OCI-LY7 (cell line): ENCODE measurements around the gene DMD. TPM values are rescaled to one million over a fixed set of nuclear protein-coding genes. Genes with fewer than 3 reads are reported as not detected.

Source experiments
- BruUV-seq: library from RNA; stranded (reverse); fragments of 400-500 nt; replicated peaks from 2 replicates; lab custom pipeline; 2021; lab: Mats Ljungman, UMichigan
- CTCF ChIA-PET: fragments of 300-600 bp; sonication (Branson Sonifier 250); formaldehyde crosslinking; loops from one replicate; lab custom pipeline; 2022; ENCODE audit warnings: antibody characterized with exemption; ENCODE audit not compliant: unreplicated experiment; lab: Charles Lee
- POLR2A ChIA-PET: fragments of 300-600 bp; sonication (Branson Sonifier 250); formaldehyde crosslinking; loops from one replicate; lab custom pipeline; 2022; ENCODE audit warnings: antibody characterized with exemption; lab: Charles Lee
- DNase-seq: peaks from one replicate; pipeline ENCODE4 v3.0.0-alpha.2; 2015; ENCODE audit warnings: low spot score
- H2AFZ ChIP-seq: fragments of 200-600 bp; sonication (generic), shearing (Covaris generic); 2 replicates; pipeline ENCODE4 v1.6.1; 2014; ENCODE audit warnings: mild to moderate bottlenecking, antibody characterized with exemption, low read length, moderate library complexity
- H3K27ac ChIP-seq: fragments of 200-600 bp; sonication (generic); 2 replicates; pipeline ENCODE4 v1.5.1; 2014; ENCODE audit warnings: mixed run types, low read depth, mild to moderate bottlenecking, moderate library complexity, low read length, inconsistent platforms; ENCODE audit not compliant: poor library complexity, severe bottlenecking
- H3K36me3 ChIP-seq: fragments of 200-600 bp; sonication (generic); 2 replicates; pipeline ENCODE4 v1.6.1; 2014; ENCODE audit warnings: mild to moderate bottlenecking, antibody characterized with exemption, low read length, moderate library complexity, mixed read lengths; ENCODE audit not compliant: insufficient read depth
- H3K4me1 ChIP-seq: fragments of 200-600 bp; sonication (generic); 2 replicates; pipeline ENCODE4 v1.5.1; 2014; ENCODE audit warnings: mild to moderate bottlenecking, low read length; ENCODE audit not compliant: insufficient read depth, poor library complexity, severe bottlenecking
- H3K4me2 ChIP-seq: fragments of 200-600 bp; sonication (generic); 2 replicates; pipeline ENCODE4 v1.6.1; 2014; ENCODE audit warnings: mild to moderate bottlenecking, low read length
- H3K4me3 ChIP-seq: fragments of 200-600 bp; sonication (generic); 2 replicates; pipeline ENCODE4 v1.5.1; 2014; ENCODE audit warnings: mild to moderate bottlenecking, low read depth, low read length; ENCODE audit not compliant: poor library complexity, severe bottlenecking
- H3K79me2 ChIP-seq: fragments of 200-600 bp; sonication (generic); 2 replicates; pipeline ENCODE4 v1.6.1; 2016; ENCODE audit warnings: low read depth, mild to moderate bottlenecking, low read length, moderate library complexity, mixed read lengths; ENCODE audit not compliant: insufficient read depth
- H3K9me2 ChIP-seq: fragments of 200-600 bp; sonication (generic); 2 replicates; pipeline ENCODE4 v1.6.1; 2016; ENCODE audit warnings: mild to moderate bottlenecking, low read length, mixed read lengths; ENCODE audit not compliant: insufficient read depth
- H3K9me3 ChIP-seq: fragments of 200-600 bp; sonication (generic); 2 replicates; pipeline ENCODE4 v1.6.1; 2014; ENCODE audit warnings: mild to moderate bottlenecking, mixed run types, low read length, mixed read lengths
- H4K20me1 ChIP-seq: fragments of 200-600 bp; sonication (generic); 2 replicates; pipeline ENCODE4 v1.6.1; 2014; ENCODE audit warnings: mild to moderate bottlenecking, antibody characterized with exemption, low read length, moderate library complexity, mixed read lengths; ENCODE audit not compliant: insufficient read depth
- EZH2phosphoT487 ChIP-seq: fragments of 200-600 bp; sonication (generic); IDR thresholded peaks from 2 replicates; pipeline ENCODE4 v1.6.1; 2018; ENCODE audit warnings: low read depth, borderline replicate concordance, mild to moderate bottlenecking, mixed run types, antibody characterized with exemption, low read length, moderate library complexity, mixed read lengths
- intact Hi-C: fragments of 100-400 bp; cut with micrococcal nuclease; formaldehyde crosslinking; loops from one replicate; pipeline ENCODE4 v1.10.0; 2022; ENCODE audit not compliant: unreplicated experiment
- total RNA-seq, 2 experiments: library from RNA; depleted of rRNA in 1 of 2; stranded (reverse); fragments of >200 nt in 1 of 2; shearing (Covaris generic) in 1 of 2; gene quantifications; 2 replicates each; pipeline ENCODE4 v1.2.3, GENCODE V29; 2014 to 2022
- TF ChIP-seq, protein P1 (sequence below): fragments of 200-600 bp; sonication (generic); conservative IDR thresholded peaks from 2 replicates; pipeline ENCODE4 v1.5.1; 2014; ENCODE audit warnings: mild to moderate bottlenecking, antibody characterized with exemption, low read length, moderate library complexity, mixed read lengths

The DMD gene
- total RNA-seq, 2 experiments from 2014 or later, result 20.5 to 61.4 TPM

- Histone ChIP-seq H2AFZ (no peak overlapping the region), H3K9me2 (no peaks in the 10 kb centered on the region), H3K79me2 (no peaks in the 10 kb centered on the region), H3K27ac (no peak overlapping the region), H3K36me3 (no peaks in the 10 kb centered on the region), H4K20me1 (no peaks in the 10 kb centered on the region), H3K4me3 (no peak overlapping the region), H3K4me2 (no peak overlapping the region), H3K9me3 (no peaks in the 10 kb centered on the region), H3K4me1 (no peaks in the 10 kb centered on the region)
- DNase-seq, result no peak
- intact Hi-C loops, result no loop called here
- BruUV-seq, result no TSS peak
- TF ChIP-seq EZH2phosphoT487, result no peak
- TF ChIP-seq, protein P1, sequence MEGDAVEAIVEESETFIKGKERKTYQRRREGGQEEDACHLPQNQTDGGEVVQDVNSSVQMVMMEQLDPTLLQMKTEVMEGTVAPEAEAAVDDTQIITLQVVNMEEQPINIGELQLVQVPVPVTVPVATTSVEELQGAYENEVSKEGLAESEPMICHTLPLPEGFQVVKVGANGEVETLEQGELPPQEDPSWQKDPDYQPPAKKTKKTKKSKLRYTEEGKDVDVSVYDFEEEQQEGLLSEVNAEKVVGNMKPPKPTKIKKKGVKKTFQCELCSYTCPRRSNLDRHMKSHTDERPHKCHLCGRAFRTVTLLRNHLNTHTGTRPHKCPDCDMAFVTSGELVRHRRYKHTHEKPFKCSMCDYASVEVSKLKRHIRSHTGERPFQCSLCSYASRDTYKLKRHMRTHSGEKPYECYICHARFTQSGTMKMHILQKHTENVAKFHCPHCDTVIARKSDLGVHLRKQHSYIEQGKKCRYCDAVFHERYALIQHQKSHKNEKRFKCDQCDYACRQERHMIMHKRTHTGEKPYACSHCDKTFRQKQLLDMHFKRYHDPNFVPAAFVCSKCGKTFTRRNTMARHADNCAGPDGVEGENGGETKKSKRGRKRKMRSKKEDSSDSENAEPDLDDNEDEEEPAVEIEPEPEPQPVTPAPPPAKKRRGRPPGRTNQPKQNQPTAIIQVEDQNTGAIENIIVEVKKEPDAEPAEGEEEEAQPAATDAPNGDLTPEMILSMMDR, result no peak
- ChIA-PET POLR2A (no interaction called here), CTCF (no interaction called here)
Observed at GRCh38 chrX:31353095-31353494, 1858.3 kb downstream of the DMD start.

GRCh38 chrX:31350808-31351074 is 1860.6 kb downstream of the DMD start:
- Histone ChIP-seq H3K4me3 (no peak overlapping the region), H3K36me3 (no peaks in the 10 kb centered on the region), H3K9me2 (no peaks in the 10 kb centered on the region), H3K9me3 (no peaks in the 10 kb centered on the region), H3K4me2 (no peak overlapping the region), H3K79me2 (no peaks in the 10 kb centered on the region), H2AFZ (no peak overlapping the region), H3K27ac (no peak overlapping the region), H3K4me1 (no peaks in the 10 kb centered on the region), H4K20me1 (no peaks in the 10 kb centered on the region)
- ChIA-PET POLR2A (no interaction called here), CTCF (interaction anchor here (0.5 kb wide), 1 partner anchor 71 kb away, joined by 3 read pairs; no protein-coding TSS in a partner anchor)
- no peak for TF ChIP-seq EZH2phosphoT487
- TF ChIP-seq, protein P1, result no peak
- DNase-seq, result no peak
- no TSS peak for BruUV-seq
- intact Hi-C loops, result no loop called here

GRCh38 chrX:31349515-31349914 is 1861.8 kb downstream of the DMD start:
- Histone ChIP-seq H3K4me1 (no peaks in the 10 kb centered on the region), H3K36me3 (no peaks in the 10 kb centered on the region), H2AFZ (no peak overlapping the region), H3K27ac (no peak overlapping the region), H3K9me2 (no peaks in the 10 kb centered on the region), H3K4me2 (no peak overlapping the region), H3K9me3 (no peaks in the 10 kb centered on the region), H3K79me2 (no peaks in the 10 kb centered on the region), H3K4me3 (no peak overlapping the region), H4K20me1 (no peaks in the 10 kb centered on the region)
- no TSS peak for BruUV-seq
- intact Hi-C loops, result no loop called here
- no peak for TF ChIP-seq EZH2phosphoT487
- TF ChIP-seq, protein P1, result no peak
- ChIA-PET CTCF (no interaction called here), POLR2A (no interaction called here)
- no peak for DNase-seq
